Osteocyte (in vitro differentiated cells): ENCODE measurements around the gene YIPF3. TPM values are rescaled to one million over a fixed set of nuclear protein-coding genes. Genes with fewer than 3 reads are reported as not detected.

Source experiments
- DNase-seq: peaks from one replicate; pipeline ENCODE4 v3.0.0; 2021; ENCODE audit warnings: mixed read lengths; ENCODE audit not compliant: unreplicated experiment; ENCODE audit errors: extremely low spot score
- H3K27ac Mint-ChIP-seq: one replicate; pipeline ENCODE4 v1.8.0; 2021; ENCODE audit warnings: mild to moderate bottlenecking, mixed read lengths; ENCODE audit not compliant: unreplicated experiment
- H3K27me3 Mint-ChIP-seq: one replicate; pipeline ENCODE4 v1.8.0; 2021; ENCODE audit warnings: mixed read lengths; ENCODE audit not compliant: unreplicated experiment
- H3K36me3 Mint-ChIP-seq: one replicate; pipeline ENCODE4 v1.8.0; 2021; ENCODE audit warnings: mixed read lengths; ENCODE audit not compliant: unreplicated experiment
- H3K4me1 Mint-ChIP-seq: one replicate; pipeline ENCODE4 v1.8.0; 2021; ENCODE audit warnings: mixed read lengths; ENCODE audit not compliant: unreplicated experiment
- H3K4me3 Mint-ChIP-seq: one replicate; pipeline ENCODE4 v1.8.0; 2021; ENCODE audit warnings: mild to moderate bottlenecking, moderate library complexity, mixed read lengths; ENCODE audit not compliant: unreplicated experiment
- H3K9me3 Mint-ChIP-seq: one replicate; pipeline ENCODE4 v1.8.0; 2021; ENCODE audit warnings: mixed read lengths; ENCODE audit not compliant: unreplicated experiment
- total RNA-seq: library from RNA; stranded (reverse); gene quantifications from 2 replicates; pipeline ENCODE4 v1.2.1, GENCODE V29; 2021
- TF ChIP-seq, protein P1 (sequence below): fragments of 200-600 bp; sonication (generic); IDR thresholded peaks from 2 replicates; pipeline ENCODE4 v1.5.0; 2021; ENCODE audit warnings: antibody characterized with exemption, mild to moderate bottlenecking, moderate library complexity

YIPF3 gene
- total RNA-seq, 1 donor from 2014 or later: 148 TPM

DNA sequence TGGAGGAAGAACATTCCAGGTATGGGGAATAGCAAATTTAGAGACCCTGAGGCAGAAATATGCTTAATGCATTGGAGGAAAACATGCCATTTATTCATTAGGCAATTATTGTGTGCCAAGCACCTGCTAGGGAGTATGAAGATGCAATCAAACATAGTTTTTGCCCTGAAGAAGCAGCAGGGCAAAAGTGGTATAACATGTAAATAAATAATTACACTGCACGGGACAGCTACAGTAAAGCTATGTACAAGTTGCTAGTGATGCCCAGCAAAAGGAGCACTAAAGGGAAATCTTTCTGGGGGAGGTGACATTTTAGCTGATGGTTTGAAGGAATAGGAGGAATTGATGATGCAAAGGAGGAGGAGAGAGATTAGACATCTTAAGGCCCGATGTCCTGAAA is 40.0 kb downstream of the YIPF3 start:
- Mint-ChIP-seq H3K36me3 (no peaks in the 10 kb centered on the region), H3K27me3 (peaks cover under 1% of the 10 kb centered on the region), H3K4me3 (peak overlapping the region; percentile 94), H3K27ac (peak overlapping the region; percentile 96), H3K4me1 (peaks cover 31% of the 10 kb centered on the region), H3K9me3 (no peaks in the 10 kb centered on the region)
- TF ChIP-seq, protein P1, sequence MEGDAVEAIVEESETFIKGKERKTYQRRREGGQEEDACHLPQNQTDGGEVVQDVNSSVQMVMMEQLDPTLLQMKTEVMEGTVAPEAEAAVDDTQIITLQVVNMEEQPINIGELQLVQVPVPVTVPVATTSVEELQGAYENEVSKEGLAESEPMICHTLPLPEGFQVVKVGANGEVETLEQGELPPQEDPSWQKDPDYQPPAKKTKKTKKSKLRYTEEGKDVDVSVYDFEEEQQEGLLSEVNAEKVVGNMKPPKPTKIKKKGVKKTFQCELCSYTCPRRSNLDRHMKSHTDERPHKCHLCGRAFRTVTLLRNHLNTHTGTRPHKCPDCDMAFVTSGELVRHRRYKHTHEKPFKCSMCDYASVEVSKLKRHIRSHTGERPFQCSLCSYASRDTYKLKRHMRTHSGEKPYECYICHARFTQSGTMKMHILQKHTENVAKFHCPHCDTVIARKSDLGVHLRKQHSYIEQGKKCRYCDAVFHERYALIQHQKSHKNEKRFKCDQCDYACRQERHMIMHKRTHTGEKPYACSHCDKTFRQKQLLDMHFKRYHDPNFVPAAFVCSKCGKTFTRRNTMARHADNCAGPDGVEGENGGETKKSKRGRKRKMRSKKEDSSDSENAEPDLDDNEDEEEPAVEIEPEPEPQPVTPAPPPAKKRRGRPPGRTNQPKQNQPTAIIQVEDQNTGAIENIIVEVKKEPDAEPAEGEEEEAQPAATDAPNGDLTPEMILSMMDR: no peak
- DNase-seq: no peak

DNA sequence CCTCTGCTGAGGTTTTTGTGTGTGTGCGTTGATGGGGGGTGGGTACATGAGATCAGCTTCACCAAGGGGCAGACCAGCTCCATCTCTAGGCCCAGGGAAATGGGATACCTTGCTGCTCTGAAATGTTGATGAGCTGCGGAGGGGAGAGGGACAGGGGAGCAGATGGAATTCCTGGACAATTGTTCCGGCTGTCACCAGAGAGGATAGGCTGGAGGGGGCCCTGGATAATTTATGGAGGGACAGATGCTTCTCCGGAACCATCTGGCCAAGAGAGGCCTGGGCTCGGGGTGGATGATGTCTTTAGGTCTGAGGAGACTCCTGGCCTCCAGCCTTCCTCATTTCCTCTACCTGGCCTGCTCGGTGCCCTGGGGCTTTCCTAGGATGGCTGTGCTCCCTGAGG is 41.2 kb downstream of the YIPF3 start:
- Mint-ChIP-seq H3K36me3 (no peaks in the 10 kb centered on the region), H3K9me3 (no peaks in the 10 kb centered on the region), H3K27ac (no peak overlapping the region), H3K4me3 (no peak overlapping the region), H3K4me1 (peaks cover 30% of the 10 kb centered on the region), H3K27me3 (peaks cover 10% of the 10 kb centered on the region)
- TF ChIP-seq, protein P1: no peak
- DNase-seq: no peak

DNA sequence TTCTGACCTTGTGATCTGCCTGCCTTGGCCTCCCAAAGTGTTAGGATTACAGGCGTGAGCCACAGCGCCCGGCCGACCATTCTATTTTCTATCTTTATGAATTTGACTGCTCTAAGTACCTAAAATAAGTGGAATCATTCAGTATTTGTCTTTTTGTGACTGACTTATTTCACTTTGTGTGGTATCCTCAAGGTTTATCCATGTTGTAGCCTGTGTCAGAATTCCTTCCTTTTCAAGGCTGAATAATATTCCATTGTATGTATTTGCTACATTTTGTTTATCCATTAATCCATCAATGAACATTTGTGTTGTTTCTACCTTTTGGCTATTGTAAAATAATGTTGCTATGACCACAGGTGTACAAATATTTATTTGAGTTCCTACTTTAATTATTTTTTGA is 44.2 kb downstream of the YIPF3 start:
- Mint-ChIP-seq H3K27ac (no peak overlapping the region), H3K9me3 (no peaks in the 10 kb centered on the region), H3K36me3 (no peaks in the 10 kb centered on the region), H3K27me3 (peaks cover 14% of the 10 kb centered on the region), H3K4me3 (no peak overlapping the region), H3K4me1 (peaks cover 8% of the 10 kb centered on the region)
- TF ChIP-seq, protein P1: no peak
- no peak for DNase-seq

DNA sequence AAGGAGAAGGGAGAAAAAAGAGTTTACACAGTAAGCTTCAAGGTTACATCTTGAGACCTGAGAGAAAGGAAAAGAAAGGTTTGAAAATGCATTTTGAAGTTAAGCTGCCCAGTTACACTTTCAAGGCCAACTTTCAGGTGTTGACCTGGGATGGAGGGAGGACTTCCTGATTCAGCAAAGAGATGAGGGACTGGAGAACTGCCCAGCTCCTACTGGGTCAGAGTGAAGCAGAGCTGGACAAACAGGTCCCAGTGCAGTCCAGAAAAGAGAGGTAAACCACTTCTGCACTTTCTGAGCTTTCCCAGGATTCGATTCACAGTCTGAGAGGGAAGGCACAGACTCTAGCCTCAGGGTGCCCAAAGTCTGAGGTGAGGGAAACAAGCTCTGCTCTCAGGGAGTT is 45.3 kb downstream of the YIPF3 start:
- TF ChIP-seq, protein P1: no peak
- Mint-ChIP-seq H3K4me3 (no peak overlapping the region), H3K27ac (no peak overlapping the region), H3K4me1 (no peaks in the 10 kb centered on the region), H3K36me3 (no peaks in the 10 kb centered on the region), H3K9me3 (no peaks in the 10 kb centered on the region), H3K27me3 (peaks cover 14% of the 10 kb centered on the region)
- DNase-seq: no peak

DNA sequence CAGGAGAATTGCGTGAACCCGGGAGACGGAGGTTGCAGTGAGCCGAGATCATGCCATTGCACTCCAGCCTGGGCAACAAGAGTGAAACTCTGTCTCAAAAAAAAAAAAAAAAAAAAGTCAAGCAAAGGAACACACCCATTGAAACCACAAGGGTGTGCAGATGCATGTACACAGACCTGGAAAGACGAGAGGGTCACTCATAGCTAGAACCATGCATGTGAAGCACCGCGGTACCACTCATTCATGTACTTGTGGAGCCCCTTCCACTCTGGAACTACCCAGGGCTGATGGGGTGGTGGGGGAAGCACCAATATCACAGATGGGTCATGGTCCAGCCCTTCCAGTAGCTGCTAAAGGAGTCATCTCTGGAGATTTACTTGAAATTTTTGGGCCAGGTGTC is 46.8 kb downstream of the YIPF3 start:
- H3K4me1 Mint-ChIP-seq: no peaks in the 10 kb centered on the region
- TF ChIP-seq, protein P1: no peak
- peaks cover 14% of the 10 kb centered on the region for H3K27me3 Mint-ChIP-seq
- H3K36me3 Mint-ChIP-seq: no peaks in the 10 kb centered on the region
- no peak for DNase-seq
- H3K4me3 Mint-ChIP-seq: no peak overlapping the region
- no peak overlapping the region for H3K27ac Mint-ChIP-seq
- H3K9me3 Mint-ChIP-seq: no peaks in the 10 kb centered on the region
